ENCODE measurements around the gene ADAMTSL2. TPM values are rescaled to one million over a fixed set of nuclear protein-coding genes. Genes with fewer than 3 reads are reported as not detected.

The ADAMTSL2 gene
- total RNA-seq, 1 donor from 2014 or later, result 1.3 TPM

GRCh38 chr9:133591116-133591910, 56.8 kb downstream of the ADAMTSL2 start:
- H3K9me3 Mint-ChIP-seq (ENCODE audit: unreplicated experiment), result peaks cover 8% of the 10 kb centered on the region
- TF ChIP-seq, protein P1, sequence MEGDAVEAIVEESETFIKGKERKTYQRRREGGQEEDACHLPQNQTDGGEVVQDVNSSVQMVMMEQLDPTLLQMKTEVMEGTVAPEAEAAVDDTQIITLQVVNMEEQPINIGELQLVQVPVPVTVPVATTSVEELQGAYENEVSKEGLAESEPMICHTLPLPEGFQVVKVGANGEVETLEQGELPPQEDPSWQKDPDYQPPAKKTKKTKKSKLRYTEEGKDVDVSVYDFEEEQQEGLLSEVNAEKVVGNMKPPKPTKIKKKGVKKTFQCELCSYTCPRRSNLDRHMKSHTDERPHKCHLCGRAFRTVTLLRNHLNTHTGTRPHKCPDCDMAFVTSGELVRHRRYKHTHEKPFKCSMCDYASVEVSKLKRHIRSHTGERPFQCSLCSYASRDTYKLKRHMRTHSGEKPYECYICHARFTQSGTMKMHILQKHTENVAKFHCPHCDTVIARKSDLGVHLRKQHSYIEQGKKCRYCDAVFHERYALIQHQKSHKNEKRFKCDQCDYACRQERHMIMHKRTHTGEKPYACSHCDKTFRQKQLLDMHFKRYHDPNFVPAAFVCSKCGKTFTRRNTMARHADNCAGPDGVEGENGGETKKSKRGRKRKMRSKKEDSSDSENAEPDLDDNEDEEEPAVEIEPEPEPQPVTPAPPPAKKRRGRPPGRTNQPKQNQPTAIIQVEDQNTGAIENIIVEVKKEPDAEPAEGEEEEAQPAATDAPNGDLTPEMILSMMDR (IDR thresholded peaks at IDR 0.05; ENCODE audit: partially characterized antibody, unreplicated experiment), result no peak
- H3K4me3 Mint-ChIP-seq (ENCODE audit: unreplicated experiment), result no peak overlapping the region
- peaks cover 14% of the 10 kb centered on the region for H3K36me3 Mint-ChIP-seq (ENCODE audit: unreplicated experiment)
- H3K4me1 Mint-ChIP-seq (ENCODE audit: low read depth, unreplicated experiment), result no peaks in the 10 kb centered on the region
- peaks cover 12% of the 10 kb centered on the region for H3K27me3 Mint-ChIP-seq (ENCODE audit: unreplicated experiment)
- DNase-seq, result no peak
- H3K27ac Mint-ChIP-seq (ENCODE audit: unreplicated experiment), result no peak overlapping the region

GRCh38 chr9:133591985-133592384, 57.5 kb downstream of the ADAMTSL2 start:
- peaks cover 17% of the 10 kb centered on the region for H3K36me3 Mint-ChIP-seq (ENCODE audit: unreplicated experiment)
- H3K27ac Mint-ChIP-seq (ENCODE audit: unreplicated experiment), result no peak overlapping the region
- H3K4me1 Mint-ChIP-seq (ENCODE audit: low read depth, unreplicated experiment), result no peaks in the 10 kb centered on the region
- H3K4me3 Mint-ChIP-seq (ENCODE audit: unreplicated experiment), result no peak overlapping the region
- peaks cover 10% of the 10 kb centered on the region for H3K9me3 Mint-ChIP-seq (ENCODE audit: unreplicated experiment)
- no peak for DNase-seq
- TF ChIP-seq, protein P1 (IDR thresholded peaks at IDR 0.05; ENCODE audit: partially characterized antibody, unreplicated experiment), result no peak
- H3K27me3 Mint-ChIP-seq (ENCODE audit: unreplicated experiment), result peaks cover 13% of the 10 kb centered on the region

- DNase-seq, result no peak
- TF ChIP-seq, protein P1 (IDR thresholded peaks at IDR 0.05; ENCODE audit: partially characterized antibody, unreplicated experiment), result no peak
- peaks cover 26% of the 10 kb centered on the region for H3K36me3 Mint-ChIP-seq (ENCODE audit: unreplicated experiment)
- H3K4me3 Mint-ChIP-seq (ENCODE audit: unreplicated experiment), result no peak overlapping the region
- no peak overlapping the region for H3K27ac Mint-ChIP-seq (ENCODE audit: unreplicated experiment)
- peaks cover 16% of the 10 kb centered on the region for H3K27me3 Mint-ChIP-seq (ENCODE audit: unreplicated experiment)
- peaks cover 15% of the 10 kb centered on the region for H3K9me3 Mint-ChIP-seq (ENCODE audit: unreplicated experiment)
- no peaks in the 10 kb centered on the region for H3K4me1 Mint-ChIP-seq (ENCODE audit: low read depth, unreplicated experiment)
Observed at GRCh38 chr9:133592731-133593409, 58.4 kb downstream of the ADAMTSL2 start.

DNA sequence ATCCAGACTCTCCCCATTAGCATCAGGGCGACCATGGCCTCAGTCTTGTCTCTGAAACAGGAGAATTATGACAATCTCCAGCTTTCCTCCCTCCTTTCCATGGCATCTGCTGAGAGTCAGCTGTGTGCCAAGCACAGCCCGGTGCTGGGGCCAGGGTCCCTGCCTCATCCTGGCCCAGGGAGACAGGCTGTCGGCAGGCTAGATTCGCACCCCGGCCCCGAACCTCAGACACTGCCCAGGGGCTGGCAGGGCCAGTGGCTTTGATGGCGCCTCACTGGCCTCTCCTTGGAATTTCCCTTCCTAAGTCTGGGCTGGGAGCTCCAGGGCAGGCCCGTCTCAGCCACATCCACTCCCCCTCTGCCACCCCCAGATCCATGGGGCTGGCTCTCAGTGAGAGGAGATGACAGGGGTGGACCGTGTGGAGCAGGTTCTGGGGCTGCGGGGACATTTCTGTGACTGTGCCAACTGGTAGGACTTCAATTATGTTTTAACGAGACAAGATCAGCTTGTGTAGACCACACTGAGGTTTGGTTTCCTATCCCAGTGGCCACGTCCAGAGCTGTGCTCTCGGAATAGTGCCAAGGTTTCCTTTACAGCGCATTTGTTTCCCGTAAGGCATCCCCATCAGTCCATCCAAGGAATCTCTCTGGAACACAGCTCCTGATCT, 59.2 kb downstream of the ADAMTSL2 start:
- H3K4me1 Mint-ChIP-seq (ENCODE audit: low read depth, unreplicated experiment), result no peaks in the 10 kb centered on the region
- DNase-seq, result no peak
- H3K4me3 Mint-ChIP-seq (ENCODE audit: unreplicated experiment), result no peak overlapping the region
- H3K27ac Mint-ChIP-seq (ENCODE audit: unreplicated experiment), result no peak overlapping the region
- peaks cover 14% of the 10 kb centered on the region for H3K9me3 Mint-ChIP-seq (ENCODE audit: unreplicated experiment)
- H3K36me3 Mint-ChIP-seq (ENCODE audit: unreplicated experiment), result peaks cover 23% of the 10 kb centered on the region
- H3K27me3 Mint-ChIP-seq (ENCODE audit: unreplicated experiment), result peaks cover 16% of the 10 kb centered on the region
- TF ChIP-seq, protein P1 (IDR thresholded peaks at IDR 0.05; ENCODE audit: partially characterized antibody, unreplicated experiment), result no peak

Measured in glutamatergic neuron (in vitro differentiated cells).